C4-2B (cell line): ENCODE measurements around the gene EMID1.

Experiments used
- H3K27ac ChIP-seq: fragments of 450-650 bp; 2 replicates; pipeline ENCODE4 v1.5.1; 2017
- ZFX ChIP-seq: fragments of 450-650 bp; IDR thresholded peaks from 2 replicates; pipeline ENCODE4 v1.6.1; 2017
- TF ChIP-seq, protein P1 (sequence below): fragments of 450-650 bp; conservative IDR thresholded peaks from 2 replicates; pipeline ENCODE4 v1.5.1; 2017; ENCODE audit warnings: mild to moderate bottlenecking

The EMID1 gene

DNA sequence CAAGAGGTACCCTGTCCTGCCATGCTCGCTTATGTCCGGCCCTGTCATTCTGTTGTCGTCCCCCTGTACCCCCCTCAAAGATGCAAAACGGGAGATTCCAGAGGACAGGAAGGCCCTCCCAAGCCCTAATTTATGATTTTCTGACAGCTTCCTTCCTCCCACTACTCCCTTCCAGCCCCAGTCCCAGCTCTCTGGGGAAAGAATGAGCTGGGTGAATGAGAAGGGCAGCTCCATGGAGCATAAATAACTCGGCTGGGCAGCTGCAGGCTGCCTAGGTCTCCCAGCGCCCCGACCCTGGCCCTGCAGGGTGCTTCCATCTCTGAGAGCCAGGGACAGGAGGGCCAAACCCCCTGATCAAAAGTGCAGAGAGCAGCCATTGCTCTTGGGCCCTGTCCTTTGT lies 3.9 kb upstream of the EMID1 start:
- TF ChIP-seq, protein P1, sequence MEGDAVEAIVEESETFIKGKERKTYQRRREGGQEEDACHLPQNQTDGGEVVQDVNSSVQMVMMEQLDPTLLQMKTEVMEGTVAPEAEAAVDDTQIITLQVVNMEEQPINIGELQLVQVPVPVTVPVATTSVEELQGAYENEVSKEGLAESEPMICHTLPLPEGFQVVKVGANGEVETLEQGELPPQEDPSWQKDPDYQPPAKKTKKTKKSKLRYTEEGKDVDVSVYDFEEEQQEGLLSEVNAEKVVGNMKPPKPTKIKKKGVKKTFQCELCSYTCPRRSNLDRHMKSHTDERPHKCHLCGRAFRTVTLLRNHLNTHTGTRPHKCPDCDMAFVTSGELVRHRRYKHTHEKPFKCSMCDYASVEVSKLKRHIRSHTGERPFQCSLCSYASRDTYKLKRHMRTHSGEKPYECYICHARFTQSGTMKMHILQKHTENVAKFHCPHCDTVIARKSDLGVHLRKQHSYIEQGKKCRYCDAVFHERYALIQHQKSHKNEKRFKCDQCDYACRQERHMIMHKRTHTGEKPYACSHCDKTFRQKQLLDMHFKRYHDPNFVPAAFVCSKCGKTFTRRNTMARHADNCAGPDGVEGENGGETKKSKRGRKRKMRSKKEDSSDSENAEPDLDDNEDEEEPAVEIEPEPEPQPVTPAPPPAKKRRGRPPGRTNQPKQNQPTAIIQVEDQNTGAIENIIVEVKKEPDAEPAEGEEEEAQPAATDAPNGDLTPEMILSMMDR = no peak
- no peak for TF ChIP-seq ZFX
- no peak overlapping the region for H3K27ac ChIP-seq

DNA sequence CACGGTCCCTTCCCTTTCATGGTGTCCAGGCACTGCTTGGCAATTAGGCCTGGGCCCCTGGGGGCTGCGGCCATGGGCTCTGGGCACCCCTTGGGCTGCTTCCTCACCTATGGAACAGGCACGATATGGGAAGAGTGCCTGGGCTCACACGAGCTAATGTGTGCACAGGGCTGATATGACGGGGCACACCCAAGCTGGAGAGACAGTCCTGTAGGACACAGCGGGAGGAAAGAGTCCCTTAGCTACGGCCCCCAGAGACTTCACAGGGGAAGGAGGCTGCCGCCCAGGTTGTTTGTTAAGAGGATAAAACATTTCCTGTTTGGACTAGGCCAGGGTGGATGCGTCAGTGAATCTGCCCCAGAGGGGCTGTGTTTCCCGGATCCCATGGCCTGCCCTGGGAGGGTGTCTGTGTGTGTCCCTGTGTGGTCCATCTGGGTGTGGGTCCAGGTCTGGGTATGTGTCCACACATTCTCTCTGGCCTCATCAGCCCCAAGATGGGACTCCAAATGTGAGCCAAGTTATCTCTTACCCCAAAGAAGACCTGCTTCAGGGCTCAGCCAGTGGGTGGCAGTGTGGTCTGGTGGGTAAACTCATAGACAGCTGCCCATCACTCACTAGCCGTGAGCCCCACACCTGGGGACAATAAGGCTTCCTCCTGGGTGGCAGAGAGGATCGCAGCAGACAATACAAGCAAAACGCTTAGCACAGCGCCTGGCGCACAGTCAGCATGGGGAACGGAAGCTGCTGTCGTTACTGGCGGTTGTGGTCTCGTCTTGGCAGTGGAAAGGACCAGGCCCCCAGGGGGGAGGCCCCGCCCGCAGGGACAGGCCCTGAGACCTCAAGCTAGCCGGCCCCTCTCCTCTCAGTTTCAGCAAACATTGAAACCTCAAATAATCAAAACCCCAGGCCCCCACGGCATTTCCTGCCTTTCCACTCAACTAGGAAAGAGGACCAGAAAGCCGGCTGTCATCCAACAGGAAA lies 3.2 kb upstream of the EMID1 start:
- TF ChIP-seq, protein P1 = peak; percentile 45
- no peak for TF ChIP-seq ZFX
- no peak overlapping the region for H3K27ac ChIP-seq

DNA sequence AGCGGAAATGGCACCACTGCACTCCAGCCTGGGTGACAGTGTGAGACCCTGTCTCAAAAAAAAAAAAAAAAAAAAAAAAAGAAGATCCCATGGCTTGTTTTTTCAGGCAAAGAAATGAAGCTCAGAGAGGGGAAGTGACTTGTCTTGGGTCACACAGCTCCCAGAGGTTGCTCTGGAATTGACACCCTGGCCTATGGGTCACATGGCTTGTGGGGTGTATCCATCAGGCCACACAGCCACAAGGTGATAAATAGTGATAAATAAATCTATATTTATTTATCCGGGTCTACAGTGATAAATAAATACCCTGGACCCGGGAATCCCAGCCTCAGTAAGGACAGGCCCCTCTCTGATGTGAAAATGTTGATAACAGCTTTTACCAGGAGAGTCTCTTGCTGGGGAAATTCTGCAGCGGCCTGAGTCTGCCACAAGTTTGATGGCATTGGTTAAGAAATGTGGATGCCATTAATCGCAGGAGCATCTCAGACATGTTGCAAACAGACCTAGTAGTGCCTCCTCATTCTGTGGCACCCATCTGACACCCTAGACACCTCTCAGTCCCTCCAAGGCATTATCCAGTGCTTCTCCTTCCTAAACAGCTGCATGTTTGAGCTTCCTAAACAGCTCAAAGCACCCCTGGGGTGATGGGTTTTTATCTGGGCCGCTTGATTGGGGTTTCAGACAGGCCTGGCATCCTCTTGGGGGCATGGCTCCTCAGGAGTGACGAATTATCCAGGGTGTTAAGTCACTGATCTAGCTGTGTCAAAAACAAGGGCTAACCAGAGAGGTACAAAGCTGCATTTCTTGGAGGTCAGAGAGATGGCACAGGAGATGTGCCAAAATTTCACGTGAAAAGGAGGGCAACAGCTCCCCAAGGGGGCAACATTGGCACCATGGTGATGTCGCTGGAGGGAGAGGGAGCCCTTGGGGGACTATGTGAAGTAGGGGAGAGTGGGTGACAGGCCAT lies 1.9 kb upstream of the EMID1 start:
- TF ChIP-seq, protein P1 = no peak
- TF ChIP-seq ZFX = no peak
- H3K27ac ChIP-seq = no peak overlapping the region

DNA sequence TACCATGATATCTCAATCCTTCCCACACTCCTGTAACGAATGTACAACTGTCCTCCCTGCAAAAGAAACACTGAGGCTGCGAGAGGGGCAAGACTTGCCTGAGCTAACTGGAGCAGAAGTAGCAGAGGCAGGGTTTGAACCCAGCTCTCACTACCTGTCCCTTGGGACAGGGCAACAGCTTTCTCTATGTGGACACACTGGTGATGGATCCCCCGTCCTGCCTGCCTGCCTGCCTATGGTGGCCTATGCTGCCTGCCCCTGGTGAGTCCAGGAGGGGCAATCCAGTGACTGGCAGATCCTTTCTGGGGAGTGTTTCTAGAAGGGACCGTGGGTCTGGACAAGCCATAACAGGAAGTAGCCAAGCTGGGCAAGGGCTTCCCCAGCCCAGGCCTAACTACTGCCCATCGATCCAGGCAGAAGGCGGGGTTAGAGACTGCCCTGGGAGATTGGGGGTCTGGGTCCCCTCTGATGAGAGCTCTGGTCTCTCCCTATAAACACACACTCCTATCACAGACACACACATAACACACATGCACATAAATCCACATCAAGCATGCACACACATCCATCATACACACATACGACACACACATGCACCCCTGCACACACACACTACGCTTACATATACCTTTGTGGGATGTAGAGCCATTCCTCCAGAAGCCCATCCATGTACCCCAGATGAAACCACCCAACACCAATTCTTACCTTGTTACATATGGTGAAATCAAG lies 1.1 kb upstream of the EMID1 start:
- TF ChIP-seq, protein P1 = no peak
- no peak for TF ChIP-seq ZFX
- no peak overlapping the region for H3K27ac ChIP-seq

DNA sequence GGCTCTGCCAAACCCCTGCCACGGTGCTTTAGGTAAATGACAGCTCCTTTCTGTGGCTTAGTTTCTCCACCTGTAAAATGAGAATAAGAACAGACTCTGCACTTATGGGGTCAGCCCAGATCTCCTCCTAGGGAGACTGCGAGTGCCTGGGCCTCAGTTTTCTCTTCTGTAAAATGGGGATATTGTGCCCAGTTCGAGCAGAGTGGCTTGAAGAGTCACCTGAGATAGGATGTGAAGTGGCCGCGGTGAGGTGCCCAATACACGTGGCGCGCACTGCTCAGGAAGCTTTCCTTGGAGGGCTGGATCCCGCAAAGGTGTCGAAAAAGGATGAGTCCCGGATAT lies 473 bp upstream of the EMID1 start:
- TF ChIP-seq ZFX = no peak
- TF ChIP-seq, protein P1 = no peak
- peak overlapping the region; percentile 24 for H3K27ac ChIP-seq

DNA sequence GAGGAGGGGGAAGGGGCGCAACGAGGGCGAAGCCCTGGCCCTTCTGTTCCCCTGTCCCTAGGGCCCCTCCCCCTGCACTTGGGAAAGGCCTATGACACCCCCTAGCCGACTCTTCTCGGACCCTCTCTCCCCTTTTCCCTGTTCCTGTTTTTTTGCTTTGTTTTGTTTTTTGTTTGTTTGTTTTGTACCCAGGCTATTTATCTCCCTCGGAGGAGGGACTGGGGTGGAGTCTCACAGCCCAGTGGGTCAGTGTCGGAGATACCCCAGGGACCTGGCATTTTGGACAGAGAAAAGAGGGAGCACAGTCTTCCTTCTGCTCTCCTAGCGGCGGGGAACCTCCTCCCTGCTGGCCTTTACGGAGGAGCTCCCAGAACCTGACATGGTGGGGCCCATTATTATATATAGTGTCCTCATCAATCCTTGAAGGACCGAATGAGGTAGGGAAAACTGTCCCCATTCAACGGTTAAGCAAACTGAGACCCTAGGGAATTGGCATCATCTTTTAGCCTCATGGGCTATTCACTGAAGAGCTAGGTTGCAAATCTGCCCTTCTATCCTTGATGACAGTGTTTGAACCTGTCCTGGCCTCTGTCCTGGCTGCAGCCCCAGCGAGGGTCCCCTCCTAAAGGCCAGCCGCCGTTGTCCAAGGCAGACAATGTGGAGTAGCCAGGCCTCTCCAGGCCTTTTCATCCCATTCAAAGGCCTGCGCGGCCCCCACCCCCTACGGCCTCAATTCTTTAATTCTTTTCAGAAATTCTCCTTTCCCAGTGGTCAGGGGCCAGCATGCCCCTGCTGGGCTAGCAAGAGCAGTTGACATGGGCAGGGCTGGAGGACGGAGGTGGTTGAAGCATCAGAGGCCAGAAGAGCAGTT lies 911 bp downstream of the EMID1 start:
- TF ChIP-seq, protein P1 = no peak
- no peak for TF ChIP-seq ZFX
- H3K27ac ChIP-seq = peak overlapping the region; percentile 24
